GM11168 (cell line): ENCODE results near the gene TWF1.
"Not testable (repeated sequence)": the region's sequence is repeated elsewhere in the genome, so short reads cannot be mapped to it uniquely, and the experiment has no call there.

ENCODE experiments used
- in situ Hi-C: fragments of 300-500 bp; cut with MboI; formaldehyde crosslinking; loops from one replicate; pipeline ENCODE4 v1.12.0; 2022; ENCODE audit warnings: low sequenced_read_pairs; ENCODE audit not compliant: unreplicated experiment

The TWF1 gene

GRCh38 chr12:43806737-43807072 is 588 bp upstream of the TWF1 start:
- in situ Hi-C loops, result no loop called here

- in situ Hi-C loops, result no loop called here
Observed at GRCh38 chr12:43805149-43805859, 813 bp downstream of the TWF1 start.

GRCh38 chr12:43797561-43798217 is 8.4 kb downstream of the TWF1 start:
- in situ Hi-C loops, result no loop called here

GRCh38 chr12:43795716-43796280 is 10.3 kb downstream of the TWF1 start:
- in situ Hi-C loops, result no loop called here

- in situ Hi-C loops, result no loop called here
Observed at GRCh38 chr12:43789941-43790340, 16.2 kb downstream of the TWF1 start.

- in situ Hi-C loops, result no loop called here
Observed at GRCh38 chr12:43786899-43787693, 19.0 kb downstream of the TWF1 start.

GRCh38 chr12:43776498-43776897 is 29.6 kb downstream of the TWF1 start:
- in situ Hi-C loops, result no loop called here

- in situ Hi-C loops, result no loop called here
Observed at GRCh38 chr12:43766291-43766690, 39.8 kb downstream of the TWF1 start.

GRCh38 chr12:43764528-43764927 is 41.6 kb downstream of the TWF1 start:
- in situ Hi-C loops, result no loop called here

GRCh38 chr12:43763769-43764168 is 42.3 kb downstream of the TWF1 start:
- in situ Hi-C loops, result no loop called here

- in situ Hi-C loops, result no loop called here
Observed at GRCh38 chr12:43762596-43762995, 43.5 kb downstream of the TWF1 start.

GRCh38 chr12:43761500-43761899 is 44.6 kb downstream of the TWF1 start:
- in situ Hi-C loops, result no loop called here

GRCh38 chr12:43760396-43760795 is 45.7 kb downstream of the TWF1 start:
- in situ Hi-C loops, result no loop called here

GRCh38 chr12:43758728-43759563 is 47.2 kb downstream of the TWF1 start, which contains the start of the genes IRAK4 and PUS7L:
Gene IRAK4 (plus strand): TSS chr12:43758951. CDS start chr12:43768112, 9,161 bp downstream.
Gene PUS7L (minus strand): TSS chr12:43758790. CDS start chr12:43755245, 3,545 bp downstream.
- in situ Hi-C loops, result no loop called here

GRCh38 chr12:43758247-43758727 is 47.8 kb downstream of the TWF1 start:
- in situ Hi-C loops, result no loop called here

- in situ Hi-C loops, result no loop called here
Observed at GRCh38 chr12:43754015-43754414, 52.1 kb downstream of the TWF1 start.

- in situ Hi-C loops, result not testable (repeated sequence)
Observed at GRCh38 chr12:43751360-43751759, 54.8 kb downstream of the TWF1 start.

- in situ Hi-C loops, result no loop called here
Observed at GRCh38 chr12:43750814-43751213, 55.3 kb downstream of the TWF1 start.

GRCh38 chr12:43749016-43749415 is 57.1 kb downstream of the TWF1 start:
- in situ Hi-C loops, result no loop called here

- in situ Hi-C loops, result no loop called here
Observed at GRCh38 chr12:43744826-43745225, 61.3 kb downstream of the TWF1 start.
